ENCODE data around the gene MTG2.

The MTG2 gene

DNA sequence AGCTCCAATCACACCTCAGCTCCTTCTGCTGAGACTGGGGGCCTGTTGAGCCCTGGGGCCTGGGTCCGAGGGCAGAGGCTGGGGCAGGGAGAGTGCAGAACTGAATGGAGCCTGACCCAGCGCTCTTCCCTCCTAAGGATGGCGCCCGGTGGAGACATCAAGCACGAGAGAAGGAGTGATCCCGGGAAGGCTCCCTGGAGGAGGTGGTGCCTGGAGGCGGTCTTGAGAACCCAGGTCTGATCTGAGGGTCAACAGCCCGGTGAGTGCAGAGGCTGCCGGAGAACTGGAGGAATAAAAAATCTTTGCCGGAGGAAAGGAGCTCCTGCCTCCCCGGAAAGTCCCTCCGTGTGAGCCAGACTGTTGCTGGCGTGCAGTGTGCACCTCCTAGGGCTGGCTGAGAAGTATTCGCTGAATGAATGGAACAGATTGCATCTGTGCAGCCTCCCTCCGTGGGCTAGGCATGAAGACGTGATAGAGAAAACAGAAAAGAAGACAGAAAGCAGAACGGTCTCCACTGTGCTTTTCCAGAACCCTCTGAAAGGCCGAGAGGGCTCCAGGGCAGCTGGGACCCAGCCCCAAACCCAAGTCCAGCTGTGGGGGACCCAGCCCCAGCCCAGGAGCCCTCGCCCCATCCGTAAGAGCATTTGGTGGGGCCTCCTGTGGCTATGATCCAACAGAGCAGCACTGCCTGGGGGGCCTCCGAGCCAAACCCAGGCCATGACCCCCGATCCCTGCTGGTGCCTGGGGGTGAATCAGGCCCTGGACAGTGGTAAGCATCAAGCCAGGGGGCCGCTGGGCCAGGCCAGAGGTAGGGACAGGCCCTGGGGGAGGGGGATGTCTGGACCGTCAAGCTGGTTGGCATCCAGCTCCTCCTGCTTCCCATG lies 44.1 kb downstream of the MTG2 start:
- Mint-ChIP-seq H3K27ac (no peak overlapping the region), H3K36me3 (ENCODE audit: low read depth) (no peaks in the 10 kb centered on the region), H3K9me3 (no peaks in the 10 kb centered on the region), H3K27me3 (ENCODE audit: low read depth) (peaks cover 47% of the 10 kb centered on the region), H3K4me1 (no peaks in the 10 kb centered on the region), H3K4me3 (no peak overlapping the region)
- TF ChIP-seq, protein P1, sequence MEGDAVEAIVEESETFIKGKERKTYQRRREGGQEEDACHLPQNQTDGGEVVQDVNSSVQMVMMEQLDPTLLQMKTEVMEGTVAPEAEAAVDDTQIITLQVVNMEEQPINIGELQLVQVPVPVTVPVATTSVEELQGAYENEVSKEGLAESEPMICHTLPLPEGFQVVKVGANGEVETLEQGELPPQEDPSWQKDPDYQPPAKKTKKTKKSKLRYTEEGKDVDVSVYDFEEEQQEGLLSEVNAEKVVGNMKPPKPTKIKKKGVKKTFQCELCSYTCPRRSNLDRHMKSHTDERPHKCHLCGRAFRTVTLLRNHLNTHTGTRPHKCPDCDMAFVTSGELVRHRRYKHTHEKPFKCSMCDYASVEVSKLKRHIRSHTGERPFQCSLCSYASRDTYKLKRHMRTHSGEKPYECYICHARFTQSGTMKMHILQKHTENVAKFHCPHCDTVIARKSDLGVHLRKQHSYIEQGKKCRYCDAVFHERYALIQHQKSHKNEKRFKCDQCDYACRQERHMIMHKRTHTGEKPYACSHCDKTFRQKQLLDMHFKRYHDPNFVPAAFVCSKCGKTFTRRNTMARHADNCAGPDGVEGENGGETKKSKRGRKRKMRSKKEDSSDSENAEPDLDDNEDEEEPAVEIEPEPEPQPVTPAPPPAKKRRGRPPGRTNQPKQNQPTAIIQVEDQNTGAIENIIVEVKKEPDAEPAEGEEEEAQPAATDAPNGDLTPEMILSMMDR (IDR thresholded peaks at IDR 0.05; ENCODE audit: unreplicated experiment in 3 of 3) = no peak

DNA sequence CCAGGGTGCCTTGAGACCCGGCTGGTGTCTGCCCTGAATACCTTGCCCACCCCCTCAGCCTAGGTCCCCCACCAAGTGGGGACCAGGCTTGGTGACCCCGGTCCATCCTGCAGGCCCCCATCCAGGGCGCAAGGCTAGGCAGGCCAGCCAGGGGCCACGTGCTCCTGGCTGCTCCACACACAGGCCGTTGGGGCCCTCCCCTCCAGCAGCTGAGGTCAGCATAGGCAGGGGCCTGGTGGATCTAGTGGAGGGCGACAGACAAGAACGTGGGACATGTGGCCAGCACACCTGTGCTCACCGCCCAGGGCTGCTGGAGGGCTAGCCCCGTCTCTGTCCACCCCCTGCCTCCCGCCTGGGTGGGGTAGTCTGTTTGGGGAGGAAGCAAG lies 44.8 kb downstream of the MTG2 start:
- H3K36me3 Mint-ChIP-seq (ENCODE audit: low read depth) = no peaks in the 10 kb centered on the region
- no peak overlapping the region for H3K27ac Mint-ChIP-seq
- H3K4me1 Mint-ChIP-seq = no peaks in the 10 kb centered on the region
- TF ChIP-seq, protein P1 (IDR thresholded peaks at IDR 0.05; ENCODE audit: unreplicated experiment in 3 of 3) = no peak
- H3K9me3 Mint-ChIP-seq = no peaks in the 10 kb centered on the region
- H3K4me3 Mint-ChIP-seq = no peak overlapping the region
- H3K27me3 Mint-ChIP-seq (ENCODE audit: low read depth) = peaks cover 44% of the 10 kb centered on the region

DNA sequence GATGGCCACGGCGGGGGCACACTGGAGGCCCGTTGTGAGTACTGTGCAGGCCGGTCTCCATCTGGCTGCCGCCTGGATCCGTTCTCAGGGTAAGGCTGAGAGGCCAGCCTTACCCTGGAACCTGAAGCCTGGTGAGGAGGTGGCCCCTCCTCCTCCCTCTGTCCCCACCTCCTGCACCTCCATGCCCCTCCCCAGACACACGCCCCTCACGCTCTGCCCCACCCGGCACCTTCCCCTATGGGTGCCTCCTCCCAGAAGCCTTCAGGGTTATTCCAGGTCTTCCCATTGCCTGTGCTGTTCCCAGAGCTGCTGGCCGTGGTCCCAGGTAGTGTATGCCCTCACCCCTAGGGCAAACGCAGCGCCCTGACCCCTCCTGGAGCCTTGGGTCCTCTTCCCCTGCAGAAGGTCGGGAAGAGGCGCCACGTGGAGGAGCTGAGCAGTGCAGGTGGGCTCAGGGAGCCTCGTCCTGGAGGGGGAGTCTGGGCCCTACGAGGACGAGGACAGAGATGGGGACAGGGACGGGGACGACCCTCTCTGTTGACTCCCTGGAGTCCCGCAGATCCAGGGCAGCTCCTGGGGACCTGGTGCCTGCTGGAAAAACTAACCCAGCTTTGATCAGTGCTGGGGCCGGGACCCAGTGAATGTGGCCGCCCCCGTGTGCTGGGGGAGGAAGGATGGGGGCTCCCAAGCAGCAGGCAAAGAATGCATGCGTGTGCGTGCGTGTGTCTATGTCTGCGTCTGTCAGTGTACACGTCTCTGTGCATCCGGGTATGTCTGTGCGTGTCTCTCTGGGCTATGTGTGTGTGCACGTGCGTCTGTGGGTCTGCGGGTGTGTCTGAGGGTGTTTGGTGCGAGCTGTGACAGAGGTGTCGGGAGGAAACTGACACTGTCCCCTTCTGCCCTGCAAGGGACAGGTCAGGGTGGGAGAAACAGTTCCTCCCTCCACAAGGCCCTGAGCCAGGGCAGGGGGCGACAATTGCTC lies 45.4 kb downstream of the MTG2 start:
- no peak overlapping the region for H3K27ac Mint-ChIP-seq
- no peaks in the 10 kb centered on the region for H3K9me3 Mint-ChIP-seq
- H3K4me1 Mint-ChIP-seq = no peaks in the 10 kb centered on the region
- peaks cover 37% of the 10 kb centered on the region for H3K27me3 Mint-ChIP-seq (ENCODE audit: low read depth)
- H3K4me3 Mint-ChIP-seq = no peak overlapping the region
- TF ChIP-seq, protein P1 (IDR thresholded peaks at IDR 0.05; ENCODE audit: unreplicated experiment in 3 of 3) = no peak
- H3K36me3 Mint-ChIP-seq (ENCODE audit: low read depth) = no peaks in the 10 kb centered on the region

DNA sequence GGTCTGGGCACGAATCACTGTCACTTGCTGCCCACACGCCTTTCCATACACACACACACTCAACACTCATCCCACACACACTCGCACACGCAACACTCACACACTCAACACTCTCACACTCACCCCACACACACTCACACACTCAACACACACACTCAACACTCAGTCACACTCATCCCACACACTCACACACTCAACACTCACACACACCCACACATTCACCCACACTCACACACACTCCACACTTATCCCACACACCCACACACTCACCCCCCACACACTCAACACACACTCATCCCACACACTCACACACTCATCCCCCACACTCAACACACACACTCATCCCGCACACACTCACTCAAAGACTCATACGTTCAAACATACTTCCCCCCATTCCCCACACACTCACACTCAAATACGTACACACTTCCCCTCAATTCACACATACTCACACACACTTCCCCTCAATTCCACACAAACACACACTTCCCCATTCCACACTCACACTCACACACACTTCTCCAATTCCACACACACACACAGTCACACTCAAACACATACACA lies 46.2 kb downstream of the MTG2 start:
- Mint-ChIP-seq H3K27me3 (ENCODE audit: low read depth) (peaks cover 33% of the 10 kb centered on the region), H3K4me1 (no peaks in the 10 kb centered on the region), H3K36me3 (ENCODE audit: low read depth) (no peaks in the 10 kb centered on the region), H3K27ac (no peak overlapping the region), H3K4me3 (no peak overlapping the region), H3K9me3 (no peaks in the 10 kb centered on the region)
- TF ChIP-seq, protein P1 (IDR thresholded peaks at IDR 0.05; ENCODE audit: unreplicated experiment in 3 of 3) = no peak

DNA sequence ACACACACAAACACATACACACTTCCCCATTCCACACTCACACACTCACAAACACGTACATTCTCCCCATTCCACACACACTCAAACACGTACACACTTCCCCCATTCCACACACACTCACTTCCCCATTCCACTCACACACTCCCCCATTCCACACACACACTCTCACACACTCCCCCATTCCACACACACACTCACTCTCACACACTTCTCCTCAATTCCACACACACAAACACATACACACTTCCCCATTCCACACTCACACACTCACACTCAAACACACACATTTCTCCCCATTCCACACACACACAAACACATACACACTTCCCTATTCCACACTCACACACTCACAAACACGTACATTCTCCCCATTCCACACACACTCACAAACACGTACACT lies 46.8 kb downstream of the MTG2 start:
- TF ChIP-seq, protein P1 (IDR thresholded peaks at IDR 0.05; ENCODE audit: unreplicated experiment in 3 of 3) = no peak
- Mint-ChIP-seq H3K27me3 (ENCODE audit: low read depth) (peaks cover 30% of the 10 kb centered on the region), H3K36me3 (ENCODE audit: low read depth) (no peaks in the 10 kb centered on the region), H3K27ac (no peak overlapping the region), H3K4me1 (peaks cover 2% of the 10 kb centered on the region), H3K9me3 (no peaks in the 10 kb centered on the region), H3K4me3 (no peak overlapping the region)

Measured in nephron (organoid).